Measurements from ENCODE around the gene TPRG1. TPM values are rescaled to one million over a fixed set of nuclear protein-coding genes. Genes with fewer than 3 reads are reported as not detected.
"Not testable (repeated sequence)": the region's sequence is repeated elsewhere in the genome, so short reads cannot be mapped to it uniquely, and the experiment has no call there.

The TPRG1 gene
- total RNA-seq, 2 donors from 2014 or later, result 2.1 to 4.6 TPM

DNA sequence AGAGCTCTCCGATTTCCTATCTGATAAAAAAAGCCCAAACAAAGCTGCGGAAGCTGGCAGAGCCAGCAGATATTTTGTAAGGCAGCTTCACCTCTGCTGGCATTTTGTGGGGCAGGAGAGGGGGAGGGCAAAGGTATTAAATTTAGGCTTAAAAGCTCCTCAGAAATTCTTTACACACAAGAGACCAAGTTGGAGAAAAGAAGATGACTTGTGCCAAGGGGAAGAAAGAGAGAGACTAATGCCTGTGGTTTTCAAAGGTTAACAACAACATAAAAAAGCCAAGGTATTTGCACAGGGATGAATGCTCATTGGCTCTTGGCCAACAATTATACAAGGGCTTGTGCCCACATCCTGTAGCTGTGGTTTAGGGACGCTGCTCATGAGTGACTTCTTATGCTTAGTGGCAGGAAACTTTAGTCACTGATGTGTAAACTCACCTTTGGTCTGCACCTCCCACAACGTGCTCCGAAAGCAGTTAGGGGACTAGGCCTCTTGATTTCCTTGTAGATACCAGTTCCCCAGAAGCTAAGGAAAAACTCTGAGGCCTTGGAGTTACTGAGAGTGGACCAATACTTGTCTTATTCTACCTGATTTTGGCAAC lies 152.9 kb downstream of the TPRG1 start:
- Histone ChIP-seq H3K27ac (no peak overlapping the region), H3K4me3 (no peak overlapping the region), H3K27me3 (no peaks in the 10 kb centered on the region), H3K9me3 (no peaks in the 10 kb centered on the region), H3K36me3 (replicated peaks in 1 of 2; ENCODE audit: insufficient read depth in 1 of 2, low read depth in 2 of 2) (no peaks in the 10 kb centered on the region), H3K4me1 (no peaks in the 10 kb centered on the region)
- peak in 3 of 4 donors; percentile 31 to 61 (median 34) for DNase-seq
- ATAC-seq, result peak; percentile 50
- intact Hi-C loops (cut with DNase I), result no loop called here
- TF ChIP-seq, protein P1, sequence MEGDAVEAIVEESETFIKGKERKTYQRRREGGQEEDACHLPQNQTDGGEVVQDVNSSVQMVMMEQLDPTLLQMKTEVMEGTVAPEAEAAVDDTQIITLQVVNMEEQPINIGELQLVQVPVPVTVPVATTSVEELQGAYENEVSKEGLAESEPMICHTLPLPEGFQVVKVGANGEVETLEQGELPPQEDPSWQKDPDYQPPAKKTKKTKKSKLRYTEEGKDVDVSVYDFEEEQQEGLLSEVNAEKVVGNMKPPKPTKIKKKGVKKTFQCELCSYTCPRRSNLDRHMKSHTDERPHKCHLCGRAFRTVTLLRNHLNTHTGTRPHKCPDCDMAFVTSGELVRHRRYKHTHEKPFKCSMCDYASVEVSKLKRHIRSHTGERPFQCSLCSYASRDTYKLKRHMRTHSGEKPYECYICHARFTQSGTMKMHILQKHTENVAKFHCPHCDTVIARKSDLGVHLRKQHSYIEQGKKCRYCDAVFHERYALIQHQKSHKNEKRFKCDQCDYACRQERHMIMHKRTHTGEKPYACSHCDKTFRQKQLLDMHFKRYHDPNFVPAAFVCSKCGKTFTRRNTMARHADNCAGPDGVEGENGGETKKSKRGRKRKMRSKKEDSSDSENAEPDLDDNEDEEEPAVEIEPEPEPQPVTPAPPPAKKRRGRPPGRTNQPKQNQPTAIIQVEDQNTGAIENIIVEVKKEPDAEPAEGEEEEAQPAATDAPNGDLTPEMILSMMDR (IDR thresholded peaks at IDR 0.05), result no peak
- WGBS, 2 donors, result 19 to 31% methylated on average over 5 of the region's 5 CpGs

DNA sequence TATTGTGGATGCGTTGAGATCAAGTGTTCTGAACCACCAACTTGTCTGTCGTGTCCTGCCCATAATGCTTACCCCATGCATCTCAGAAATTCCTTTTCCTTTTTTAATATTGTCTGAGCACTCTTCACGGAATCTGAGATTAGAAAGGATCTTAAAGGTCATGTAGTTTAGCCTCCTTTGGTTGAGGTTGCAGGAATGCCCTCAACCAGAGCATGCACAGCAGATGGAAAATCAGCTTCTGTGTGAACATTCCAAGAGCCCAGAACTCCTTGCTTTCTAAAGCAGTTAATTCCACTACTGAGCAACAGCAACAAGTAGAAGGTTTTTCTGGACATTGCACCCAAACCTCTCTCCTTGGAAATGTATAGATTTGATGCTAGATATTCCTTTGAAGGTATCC lies 153.7 kb downstream of the TPRG1 start:
- no peak for ATAC-seq

DNA sequence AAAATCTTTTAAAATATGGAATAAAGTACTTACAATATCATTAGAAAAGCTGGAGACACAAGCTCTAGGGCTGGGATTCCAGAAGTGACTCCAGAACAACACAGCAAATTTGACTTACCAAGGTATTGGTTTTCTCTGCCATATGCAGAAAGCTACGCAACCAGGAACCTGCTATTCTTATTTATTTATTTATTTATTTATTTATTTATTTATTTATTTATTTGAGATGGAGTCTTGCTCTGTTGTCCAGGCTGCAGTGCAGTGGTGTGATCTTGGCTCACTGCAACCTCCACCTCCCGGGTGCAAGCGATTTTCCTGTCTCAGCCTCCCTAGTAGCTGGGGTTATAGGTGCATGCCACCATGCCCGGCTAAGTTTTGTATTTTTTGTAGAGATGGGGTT lies 157.9 kb downstream of the TPRG1 start:
- H3K36me3 ChIP-seq (replicated peaks in 1 of 2; ENCODE audit: insufficient read depth in 1 of 2, low read depth in 2 of 2); DNase-seq; H3K4me1 ChIP-seq; ATAC-seq; H3K9me3 ChIP-seq; H3K27ac ChIP-seq; H3K4me3 ChIP-seq; H3K27me3 ChIP-seq; intact Hi-C loops (cut with DNase I): not testable (repeated sequence)
- WGBS, 2 donors, result 92 to 99% methylated on average over 4 of the region's 4 CpGs

More for the DNA sequence above, 153.7 kb downstream of the TPRG1 start:
- intact Hi-C loops (cut with DNase I), result no loop called here
- Histone ChIP-seq H3K4me3 (no peak overlapping the region), H3K36me3 (replicated peaks in 1 of 2; ENCODE audit: insufficient read depth in 1 of 2, low read depth in 2 of 2) (no peaks in the 10 kb centered on the region), H3K4me1 (no peaks in the 10 kb centered on the region), H3K27ac (no peak overlapping the region), H3K9me3 (no peaks in the 10 kb centered on the region), H3K27me3 (no peaks in the 10 kb centered on the region)
- TF ChIP-seq POLR2A (IDR thresholded peaks at IDR 0.05), result no peak
- TF ChIP-seq, protein P1 (IDR thresholded peaks at IDR 0.05), result no peak
- 81 to 82% methylated on average over 3 of the region's 3 CpGs for WGBS, 2 donors
- no peak for DNase-seq

DNA sequence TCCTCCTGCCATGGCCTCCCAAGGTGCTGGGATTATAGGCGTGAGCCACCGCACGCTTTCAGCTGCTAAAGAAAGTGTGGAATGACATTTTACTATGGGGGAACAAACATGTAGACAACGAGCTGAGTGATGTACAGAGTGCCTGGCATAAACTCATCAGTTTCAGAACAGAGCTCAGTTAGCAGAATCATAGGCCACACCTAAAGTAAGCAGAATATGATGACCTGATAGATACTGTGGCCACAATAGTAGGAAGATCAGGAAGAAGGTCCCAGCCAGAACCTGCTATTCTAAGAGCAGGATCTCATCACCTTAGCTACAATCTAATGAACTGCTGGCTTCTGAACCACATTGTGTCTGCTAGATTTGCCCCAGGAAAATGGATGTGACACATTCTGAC lies 158.3 kb downstream of the TPRG1 start:
- DNase-seq (no peak), ATAC-seq (no peak)
- H3K9me3 ChIP-seq, result no peaks in the 10 kb centered on the region
- no peaks in the 10 kb centered on the region for H3K27me3 ChIP-seq
- no peak overlapping the region for H3K4me3 ChIP-seq
- TF ChIP-seq POLR2A (IDR thresholded peaks at IDR 0.05), result no peak
- TF ChIP-seq, protein P1 (IDR thresholded peaks at IDR 0.05), result no peak
- H3K4me1 ChIP-seq, result no peaks in the 10 kb centered on the region
- no peaks in the 10 kb centered on the region for H3K36me3 ChIP-seq (replicated peaks in 1 of 2; ENCODE audit: insufficient read depth in 1 of 2, low read depth in 2 of 2)
- no peak overlapping the region for H3K27ac ChIP-seq
- WGBS, 2 donors, result 87 to 90% methylated on average over 4 of the region's 4 CpGs
- intact Hi-C loops (cut with DNase I), result no loop called here

DNA sequence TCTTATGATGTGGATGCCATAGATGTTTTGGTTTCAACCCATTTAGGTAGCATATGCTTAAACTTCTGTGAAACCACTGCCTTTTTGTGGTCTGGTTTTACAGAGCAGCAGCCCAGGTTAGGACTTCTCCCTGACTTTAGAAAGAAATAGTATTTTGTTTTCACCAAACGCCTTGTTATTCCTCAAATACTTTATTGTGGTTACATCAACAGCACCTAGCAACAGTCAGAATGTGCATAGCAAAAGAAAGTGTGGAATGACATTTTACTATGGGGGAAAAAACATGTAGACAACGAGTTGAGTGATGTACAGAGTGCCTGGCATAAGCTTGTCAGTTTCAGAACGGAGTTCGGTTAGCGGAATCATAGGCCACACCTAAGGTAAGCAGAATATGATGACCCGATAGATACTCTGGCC lies 159.2 kb downstream of the TPRG1 start:
- 62 to 77% methylated on average over 6 of the region's 6 CpGs for WGBS, 2 donors
- H3K27me3 ChIP-seq, result no peaks in the 10 kb centered on the region
- no peaks in the 10 kb centered on the region for H3K9me3 ChIP-seq
- TF ChIP-seq, protein P1 (IDR thresholded peaks at IDR 0.05), result no peak
- no peak for TF ChIP-seq POLR2A (IDR thresholded peaks at IDR 0.05)
- H3K4me3 ChIP-seq, result no peak overlapping the region
- ATAC-seq (no peak), DNase-seq (no peak)
- H3K36me3 ChIP-seq (replicated peaks in 1 of 2; ENCODE audit: insufficient read depth in 1 of 2, low read depth in 2 of 2), result no peaks in the 10 kb centered on the region
- no peak overlapping the region for H3K27ac ChIP-seq
- intact Hi-C loops (cut with DNase I), result no loop called here
- no peaks in the 10 kb centered on the region for H3K4me1 ChIP-seq

Data from body of pancreas (tissue), 4 donors.